Stimulated activated naive CD8-positive, alpha-beta T cell treated with anti-CD3 and anti-CD28 coated beads, Interleukin-15, amount 100 ng/mL, for 72 hours (primary cell): ENCODE data around the gene PCF11.

Source experiments
- ATAC-seq: fragments of 150-1000 bp; cut with Tn5 transposase; 2 replicates; pipeline ENCODE4 v1.10.0; 2021; ENCODE audit warnings: mild to moderate bottlenecking, moderate library complexity
- DNase-seq, 2 donors: peaks; one replicate each; pipeline ENCODE4 v3.0.0; 2021 to 2022
- H3K27ac Mint-ChIP-seq, 2 donors: one replicate each; pipeline ENCODE4 v1.8.0; 2022; ENCODE audit warnings: mild to moderate bottlenecking in 2 of 2, mixed read lengths in 2 of 2, moderate library complexity in 2 of 2
- H3K27me3 Mint-ChIP-seq: one replicate; pipeline ENCODE4 v1.8.0; 2022; ENCODE audit warnings: mixed read lengths
- H3K4me1 Mint-ChIP-seq: one replicate; pipeline ENCODE4 v1.8.0; 2022; ENCODE audit warnings: mild to moderate bottlenecking, mixed read lengths
- H3K4me3 Mint-ChIP-seq, 2 donors: one replicate each; pipeline ENCODE4 v1.8.0; 2022; ENCODE audit warnings: mild to moderate bottlenecking in 2 of 2, mixed read lengths in 2 of 2, moderate library complexity in 1 of 2
- H3K9me3 Mint-ChIP-seq, 2 donors: one replicate each; pipeline ENCODE4 v1.8.0; 2022; ENCODE audit warnings: mixed read lengths in 2 of 2

The PCF11 gene

DNA sequence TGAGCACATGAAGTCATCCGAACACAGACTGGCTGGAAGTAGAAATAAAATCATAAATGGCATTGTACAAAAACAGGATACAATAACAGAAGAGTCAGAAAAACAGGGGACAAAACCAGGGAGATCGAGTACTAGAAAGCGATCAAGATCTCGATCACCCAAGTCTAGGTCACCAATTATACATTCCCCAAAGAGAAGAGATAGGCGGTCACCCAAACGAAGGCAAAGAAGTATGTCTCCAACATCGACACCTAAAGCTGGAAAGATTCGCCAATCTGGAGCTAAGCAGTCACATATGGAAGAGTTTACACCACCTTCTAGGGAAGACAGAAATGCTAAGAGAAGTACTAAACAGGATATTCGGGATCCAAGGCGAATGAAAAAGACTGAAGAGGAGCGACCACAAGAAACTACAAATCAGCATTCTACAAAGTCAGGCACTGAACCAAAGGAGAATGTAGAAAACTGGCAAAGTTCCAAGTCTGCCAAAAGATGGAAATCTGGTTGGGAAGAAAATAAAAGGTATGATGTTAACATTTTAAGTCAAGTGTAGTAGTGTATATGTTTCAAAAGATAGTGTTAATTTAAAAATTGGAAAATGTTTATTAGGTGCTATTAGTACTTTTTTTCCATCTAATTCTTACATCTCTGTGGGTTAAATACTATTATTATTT, 9.4 kb downstream of the PCF11 start:
- Mint-ChIP-seq H3K9me3 (no peaks in the 10 kb centered on the region), H3K4me1 (peaks cover 71% of the 10 kb centered on the region), H3K27ac (no peak overlapping the region), H3K27me3 (no peaks in the 10 kb centered on the region), H3K4me3 (no peak overlapping the region)
- DNase-seq (no peak), ATAC-seq (no peak)

DNA sequence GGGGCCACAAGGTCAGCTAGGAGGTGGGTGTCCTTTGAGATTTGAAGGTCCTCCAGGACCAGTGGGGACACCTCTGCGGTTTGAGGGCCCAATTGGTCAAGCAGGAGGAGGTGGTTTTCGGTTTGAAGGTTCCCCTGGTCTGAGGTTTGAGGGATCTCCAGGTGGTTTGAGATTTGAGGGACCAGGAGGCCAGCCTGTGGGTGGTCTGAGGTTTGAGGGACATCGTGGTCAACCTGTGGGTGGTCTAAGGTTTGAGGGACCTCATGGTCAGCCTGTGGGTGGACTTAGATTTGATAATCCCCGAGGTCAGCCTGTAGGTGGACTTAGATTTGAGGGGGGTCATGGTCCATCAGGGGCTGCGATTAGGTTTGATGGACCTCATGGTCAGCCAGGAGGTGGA, 11.8 kb downstream of the PCF11 start:
- Mint-ChIP-seq H3K27ac (no peak overlapping the region), H3K4me1 (peaks cover 79% of the 10 kb centered on the region), H3K27me3 (no peaks in the 10 kb centered on the region), H3K4me3 (peak overlapping the region; percentile 50 to 76), H3K9me3 (no peaks in the 10 kb centered on the region)
- DNase-seq (no peak), ATAC-seq (no peak)

DNA sequence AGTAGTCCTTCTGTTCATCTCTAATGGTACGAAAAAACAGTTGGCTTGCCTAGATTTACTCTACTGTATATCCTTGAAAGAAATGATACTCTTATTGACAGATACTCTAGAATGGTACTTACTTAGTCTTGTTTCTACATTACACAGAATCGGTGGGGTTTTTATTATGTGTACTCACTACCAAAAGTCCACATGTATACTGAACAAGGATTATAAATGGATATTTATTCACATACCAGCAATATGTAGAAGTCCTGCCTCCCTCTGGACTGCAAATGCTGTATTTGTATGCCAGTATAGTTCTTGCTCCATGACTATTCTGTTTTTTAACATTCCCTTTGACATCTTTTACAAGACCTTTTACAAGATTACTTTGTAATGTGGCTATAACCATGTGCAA, 13.9 kb downstream of the PCF11 start:
- Mint-ChIP-seq H3K27me3 (no peaks in the 10 kb centered on the region), H3K27ac (no peak overlapping the region), H3K4me3 (peak overlapping the region; percentile 64 to 76), H3K4me1 (peaks cover 84% of the 10 kb centered on the region), H3K9me3 (no peaks in the 10 kb centered on the region)
- no peak for ATAC-seq
- no peak for DNase-seq

DNA sequence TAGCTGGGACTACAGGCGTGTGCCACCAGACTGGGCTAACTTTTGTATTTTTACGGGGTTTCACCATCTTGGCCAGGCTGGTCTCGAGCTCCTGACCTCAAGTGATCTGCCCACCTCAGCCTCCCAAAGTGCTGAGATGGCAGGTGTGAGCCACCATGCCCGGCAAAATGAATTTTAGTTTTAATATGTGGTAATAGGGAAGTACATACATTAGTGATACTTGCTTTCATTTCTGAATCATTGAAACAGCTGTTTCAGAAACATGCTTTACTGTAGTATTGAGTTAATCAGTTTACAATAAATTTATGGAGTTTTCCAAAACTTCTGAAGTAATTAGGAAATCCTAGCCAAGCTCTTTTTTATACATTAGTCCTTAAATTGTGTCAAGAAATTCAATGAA, 15.6 kb downstream of the PCF11 start:
- no peaks in the 10 kb centered on the region for H3K27me3 Mint-ChIP-seq
- no peak for ATAC-seq
- H3K27ac Mint-ChIP-seq, result no peak overlapping the region
- DNase-seq, result no peak
- no peaks in the 10 kb centered on the region for H3K9me3 Mint-ChIP-seq
- peak overlapping the region; percentile 35 to 51 for H3K4me3 Mint-ChIP-seq
- peaks cover 78% of the 10 kb centered on the region for H3K4me1 Mint-ChIP-seq

- Mint-ChIP-seq H3K4me3 (no peak overlapping the region), H3K27ac (peak overlapping the region in 1 of 2 donors; percentile 48), H3K9me3 (no peaks in the 10 kb centered on the region), H3K4me1 (peaks cover 63% of the 10 kb centered on the region), H3K27me3 (no peaks in the 10 kb centered on the region)
- DNase-seq (no peak), ATAC-seq (no peak)
These were observed 17.1 kb downstream of the PCF11 start for GRCh38 chr11:83174008-83174407.

DNA sequence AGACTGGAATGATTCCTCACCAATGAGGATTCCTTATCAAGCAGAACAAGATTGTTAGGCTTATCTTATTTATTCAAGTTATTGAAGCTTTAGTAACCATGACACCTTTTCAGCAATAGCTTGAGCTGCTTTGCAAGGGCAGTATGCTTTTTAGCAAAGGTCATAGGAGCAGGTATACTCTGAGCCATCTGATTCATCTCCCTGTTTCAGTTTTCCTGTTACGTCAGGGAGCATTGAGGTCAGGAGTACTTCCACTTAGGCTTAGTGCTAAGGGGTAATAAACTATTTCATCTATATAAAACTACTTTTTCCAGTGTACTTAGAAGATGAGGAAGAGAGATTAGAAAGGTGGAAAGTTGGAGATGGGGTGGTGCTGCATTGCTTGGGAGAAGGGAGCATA, 18.9 kb downstream of the PCF11 start:
- Mint-ChIP-seq H3K4me1 (peaks cover 51% of the 10 kb centered on the region), H3K4me3 (no peak overlapping the region), H3K9me3 (no peaks in the 10 kb centered on the region), H3K27me3 (no peaks in the 10 kb centered on the region), H3K27ac (peak overlapping the region in 1 of 2 donors; percentile 54)
- DNase-seq, result no peak
- ATAC-seq, result no peak

GRCh38 chr11:83181815-83182214, 24.9 kb downstream of the PCF11 start:
- Mint-ChIP-seq H3K27ac (no peak overlapping the region), H3K4me3 (no peak overlapping the region), H3K9me3 (no peaks in the 10 kb centered on the region), H3K4me1 (peaks cover 12% of the 10 kb centered on the region), H3K27me3 (no peaks in the 10 kb centered on the region)
- no peak for ATAC-seq
- DNase-seq, result no peak

- Mint-ChIP-seq H3K9me3 (no peaks in the 10 kb centered on the region), H3K4me1 (peaks cover 6% of the 10 kb centered on the region), H3K27me3 (no peaks in the 10 kb centered on the region), H3K27ac (no peak overlapping the region), H3K4me3 (no peak overlapping the region)
- no peak for ATAC-seq
- DNase-seq, result no peak
These were observed 28.8 kb downstream of the PCF11 start for GRCh38 chr11:83185767-83186166.

GRCh38 chr11:83187465-83187864, 30.5 kb downstream of the PCF11 start:
- peaks cover 17% of the 10 kb centered on the region for H3K4me1 Mint-ChIP-seq
- no peak for DNase-seq
- peak; percentile 28 for ATAC-seq
- no peaks in the 10 kb centered on the region for H3K27me3 Mint-ChIP-seq
- no peak overlapping the region for H3K27ac Mint-ChIP-seq
- no peaks in the 10 kb centered on the region for H3K9me3 Mint-ChIP-seq
- H3K4me3 Mint-ChIP-seq, result no peak overlapping the region

- Mint-ChIP-seq H3K9me3 (no peaks in the 10 kb centered on the region), H3K4me3 (no peak overlapping the region), H3K27me3 (no peaks in the 10 kb centered on the region), H3K27ac (no peak overlapping the region), H3K4me1 (peaks cover 30% of the 10 kb centered on the region)
- no peak for DNase-seq
- ATAC-seq, result no peak
These were observed 34.6 kb downstream of the PCF11 start for GRCh38 chr11:83191491-83191890.

GRCh38 chr11:83191986-83192385, 35.1 kb downstream of the PCF11 start:
- DNase-seq, result no peak
- H3K9me3 Mint-ChIP-seq, result no peaks in the 10 kb centered on the region

DNA sequence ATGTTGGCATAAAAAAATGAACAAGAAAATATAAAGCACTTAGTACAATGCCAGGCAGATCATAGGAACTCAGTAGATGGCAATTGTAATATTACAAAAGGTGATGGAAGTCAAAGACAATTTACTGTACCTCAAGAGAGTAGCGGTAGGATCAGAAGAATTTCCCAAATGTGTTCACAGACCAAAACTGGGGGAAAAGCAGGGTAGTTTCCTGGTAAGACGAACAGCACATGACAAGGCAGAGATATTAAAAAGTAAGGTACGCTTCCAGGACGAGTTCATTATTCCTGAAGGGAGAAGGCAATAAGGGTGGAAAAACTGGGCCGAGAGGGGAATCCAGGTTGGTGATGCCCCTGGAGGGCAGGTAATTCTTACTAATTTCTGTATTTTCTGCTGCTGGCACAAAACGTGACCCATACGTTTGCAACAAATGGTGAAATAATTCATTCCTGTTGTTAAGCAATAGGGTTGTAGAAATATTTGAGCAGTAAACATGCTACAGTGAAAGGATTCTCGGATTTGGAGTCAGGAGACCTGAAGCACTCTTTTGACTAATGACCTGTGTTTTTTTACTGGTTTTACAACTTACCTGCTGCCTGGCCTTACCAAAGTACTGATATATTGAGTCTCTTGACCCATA, 35.8 kb downstream of the PCF11 start:
- no peaks in the 10 kb centered on the region for H3K9me3 Mint-ChIP-seq
- no peak for DNase-seq
- ATAC-seq, result no peak
- H3K4me1 Mint-ChIP-seq, result peaks cover 37% of the 10 kb centered on the region
- peak overlapping the region; percentile 97 to 98 for H3K27ac Mint-ChIP-seq
- H3K4me3 Mint-ChIP-seq, result peak overlapping the region; percentile 99
- H3K27me3 Mint-ChIP-seq, result no peaks in the 10 kb centered on the region

More at GRCh38 chr11:83191986-83192385, 35.1 kb downstream of the PCF11 start:
- no peak overlapping the region for H3K27ac Mint-ChIP-seq
- H3K4me1 Mint-ChIP-seq, result peaks cover 35% of the 10 kb centered on the region
- no peak for ATAC-seq
- H3K4me3 Mint-ChIP-seq, result peak overlapping the region; percentile 99
- H3K27me3 Mint-ChIP-seq, result no peaks in the 10 kb centered on the region

DNA sequence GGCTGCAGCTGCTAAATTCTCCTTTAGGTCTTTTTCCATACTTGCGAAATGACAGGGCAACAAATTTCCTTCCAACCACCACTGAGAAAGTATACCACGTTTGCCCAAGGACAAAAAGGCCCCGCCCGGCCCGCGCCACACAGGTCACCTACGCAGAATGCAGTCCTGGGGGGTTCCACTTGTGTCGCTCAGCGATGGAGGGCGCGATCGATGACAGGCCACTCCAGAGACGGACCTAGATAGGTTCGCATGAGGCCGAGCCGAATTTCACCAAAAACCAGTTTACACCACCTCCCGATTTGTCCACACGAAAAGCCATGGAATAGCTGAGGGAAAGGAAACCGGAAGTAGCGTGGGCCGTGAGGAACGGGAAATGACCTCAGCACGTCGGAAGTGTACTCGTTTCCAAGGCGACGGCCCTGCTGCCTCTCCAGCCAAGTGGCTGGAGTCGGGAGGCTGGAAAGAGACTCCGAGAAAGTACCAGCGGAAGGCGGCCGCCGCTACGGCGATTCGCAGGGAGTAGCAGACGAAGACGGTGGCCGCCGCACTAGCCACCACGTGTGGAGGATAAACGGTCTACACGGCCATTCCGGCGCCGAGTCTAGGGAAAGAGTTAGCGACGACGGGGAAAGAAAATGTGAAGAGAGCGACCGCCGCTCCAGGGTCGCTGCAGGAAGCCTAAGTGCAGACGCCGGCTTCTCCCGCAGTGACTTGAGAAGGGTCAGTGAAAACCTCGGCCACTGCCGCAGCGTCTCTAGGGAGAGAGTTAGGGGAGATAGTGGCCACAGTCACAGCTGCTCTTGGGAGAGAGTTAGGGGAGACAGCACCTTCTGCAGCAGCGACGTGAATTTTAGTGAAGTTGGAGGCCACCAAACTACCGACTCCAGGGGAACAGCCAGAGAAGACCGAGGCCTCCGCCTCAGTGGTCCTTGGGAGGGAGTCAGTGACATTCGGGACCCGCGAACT, 36.7 kb downstream of the PCF11 start, which contains the start of gene ANKRD42:
Gene ANKRD42 (plus strand): TSS at position 398 of the 966 bp plus-strand sequence. CDS start 959 bp downstream, outside the sequence.
- Mint-ChIP-seq H3K27ac (peak within 1 kb of the TSS; percentile 97 to 98), H3K9me3 (no peaks in the 10 kb centered on the region), H3K27me3 (no peaks in the 10 kb centered on the region), H3K4me1 (peaks cover 37% of the 10 kb centered on the region), H3K4me3 (peak within 1 kb of the TSS; percentile 99)
- ATAC-seq, result peak; percentile 86
- DNase-seq, result peak; percentile 79 to 85

DNA sequence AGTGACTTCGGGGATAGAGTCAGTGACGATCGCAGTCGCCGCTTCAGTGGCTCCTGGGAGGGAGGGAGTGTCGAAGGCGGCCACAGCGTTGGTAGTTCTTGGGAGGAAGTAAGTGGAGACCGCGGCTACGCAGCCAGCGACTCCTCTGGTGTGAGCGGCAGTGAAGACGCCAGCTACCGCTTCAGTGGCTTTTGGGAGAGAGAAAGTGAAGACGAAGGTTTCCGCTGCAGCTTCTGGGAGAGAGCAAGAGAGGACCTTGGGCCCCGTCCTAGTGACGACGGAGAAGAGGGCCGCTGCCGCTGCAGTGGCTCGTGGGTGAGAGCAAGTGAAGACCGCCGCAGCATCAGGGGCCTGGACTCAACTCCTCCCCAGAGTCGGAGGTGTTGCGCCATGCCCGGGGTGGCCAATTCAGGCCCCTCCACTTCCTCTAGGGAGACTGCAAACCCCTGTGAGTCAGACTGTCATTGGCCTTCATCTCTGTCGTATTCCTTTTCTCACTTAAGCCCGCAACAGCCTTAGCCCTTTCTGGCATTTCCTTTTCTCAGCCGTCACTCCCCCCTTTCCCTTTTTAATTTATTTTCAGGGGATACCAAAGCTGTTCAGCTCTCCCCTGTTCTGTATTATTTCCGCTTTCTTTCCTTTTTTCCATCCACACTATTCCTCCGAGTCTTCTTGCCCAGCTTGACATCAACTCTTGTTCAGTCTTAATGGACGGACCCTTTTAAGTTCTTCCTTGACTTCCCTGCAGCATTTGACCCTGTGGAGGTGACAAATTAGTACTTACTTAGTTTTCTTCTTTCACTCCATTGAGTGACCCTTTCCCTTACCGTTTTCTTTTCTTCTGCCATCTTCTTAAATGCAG, 37.6 kb downstream of the PCF11 start:
- Mint-ChIP-seq H3K27me3 (no peaks in the 10 kb centered on the region), H3K4me1 (peaks cover 37% of the 10 kb centered on the region), H3K9me3 (no peaks in the 10 kb centered on the region), H3K4me3 (peak overlapping the region; percentile 99), H3K27ac (peak overlapping the region; percentile 97 to 98)
- ATAC-seq (peak; percentile 83), DNase-seq (peak; percentile 53 to 69)

- H3K27me3 Mint-ChIP-seq, result no peaks in the 10 kb centered on the region
- no peak for ATAC-seq
- H3K4me3 Mint-ChIP-seq, result peak overlapping the region; percentile 99
- H3K9me3 Mint-ChIP-seq, result no peaks in the 10 kb centered on the region
- no peak for DNase-seq
- H3K4me1 Mint-ChIP-seq, result peaks cover 37% of the 10 kb centered on the region
- peak overlapping the region; percentile 0 to 98 for H3K27ac Mint-ChIP-seq
These were observed 38.2 kb downstream of the PCF11 start for GRCh38 chr11:83195143-83195466.
